WTC11 (cell line): Measurements from ENCODE around the gene GPATCH2L. TPM values are rescaled to one million over a fixed set of nuclear protein-coding genes. Genes with fewer than 3 reads are reported as not detected.

Source experiments
- ATAC-seq: fragments of 200-7000 bp; cut with Tn5 transposase; 2 replicates; pipeline ENCODE4 v1.10.0; 2021; ENCODE audit warnings: mild to moderate bottlenecking, moderate library complexity
- CTCF ChIA-PET: fragments of 300-600 bp; sonication (Branson Sonifier 250); formaldehyde crosslinking; loops from one replicate; lab custom pipeline; 2021; ENCODE audit warnings: antibody characterized with exemption; lab: Charles Lee
- POLR2A ChIA-PET: fragments of 350-600 bp; sonication (Branson Sonifier 250); formaldehyde crosslinking; loops from one replicate; lab custom pipeline; 2021; ENCODE audit warnings: antibody characterized with exemption; lab: Charles Lee
- DNase-seq: peaks from one replicate; pipeline ENCODE4 v3.0.0; 2021; ENCODE audit warnings: low spot score
- H3K27ac Mint-ChIP-seq: 2 replicates; pipeline ENCODE4 v1.8.0; 2021; ENCODE audit warnings: mixed read lengths
- H3K27me3 Mint-ChIP-seq: 2 replicates; pipeline ENCODE4 v1.8.0; 2021; ENCODE audit warnings: low read depth, mild to moderate bottlenecking, moderate library complexity, mixed read lengths
- H3K36me3 Mint-ChIP-seq: 2 replicates; pipeline ENCODE4 v1.8.0; 2021; ENCODE audit warnings: mixed read lengths
- H3K4me1 Mint-ChIP-seq: 2 replicates; pipeline ENCODE4 v1.8.0; 2022; ENCODE audit warnings: mixed read lengths
- H3K4me3 Mint-ChIP-seq: 2 replicates; pipeline ENCODE4 v1.8.0; 2021; ENCODE audit warnings: mild to moderate bottlenecking, moderate library complexity, mixed read lengths
- H3K9me3 Mint-ChIP-seq: 2 replicates; pipeline ENCODE4 v1.8.0; 2021; ENCODE audit warnings: mixed read lengths
- ATF1 ChIP-seq: sonication (generic); formaldehyde crosslinking; IDR thresholded peaks from 2 replicates; pipeline ENCODE4 v1.8.1; 2023; ENCODE audit warnings: mild to moderate bottlenecking, moderate library complexity, missing genetic modification reagents
- CREM ChIP-seq: sonication (generic); formaldehyde crosslinking; IDR thresholded peaks from 2 replicates; pipeline ENCODE4 v1.8.1; 2022; ENCODE audit warnings: mild to moderate bottlenecking, missing genetic modification reagents, moderate library complexity
- CTCF ChIP-seq: fragments of 200-600 bp; IDR thresholded peaks from 2 replicates; pipeline ENCODE4 v1.8.0; 2022; ENCODE audit warnings: antibody characterized with exemption
- ETV6 ChIP-seq: sonication (generic); formaldehyde crosslinking; IDR thresholded peaks from 2 replicates; pipeline ENCODE4 v1.8.1; 2022; ENCODE audit warnings: mild to moderate bottlenecking, missing genetic modification reagents
- FOXJ3 ChIP-seq: sonication (generic); formaldehyde crosslinking; IDR thresholded peaks from 2 replicates; pipeline ENCODE4 v1.9.0; 2021; ENCODE audit warnings: missing genetic modification reagents, mild to moderate bottlenecking, borderline replicate concordance
- GTF2I ChIP-seq: fragments of 250-450 bp; sonication (Bioruptor Pico); conservative IDR thresholded peaks from 2 replicates; pipeline ENCODE4 v1.4.0; 2021; ENCODE audit warnings: mild to moderate bottlenecking
- MLX ChIP-seq: sonication (generic); formaldehyde crosslinking; IDR thresholded peaks from 2 replicates; pipeline ENCODE4 v1.8.1; 2023; ENCODE audit warnings: mild to moderate bottlenecking, missing genetic modification reagents, moderate library complexity
- MXD4 ChIP-seq: fragments of 250-450 bp; sonication (Bioruptor Pico); IDR thresholded peaks from 2 replicates; pipeline ENCODE4 v1.8.0; 2021; ENCODE audit warnings: mild to moderate bottlenecking, moderate library complexity, borderline replicate concordance
- NFYB ChIP-seq: sonication (generic); formaldehyde crosslinking; conservative IDR thresholded peaks from 2 replicates; pipeline ENCODE4 v1.8.0; 2022; ENCODE audit warnings: low read depth, missing genetic modification reagents
- STAT6 ChIP-seq: sonication (generic); formaldehyde crosslinking; conservative IDR thresholded peaks from 2 replicates; pipeline ENCODE4 v1.8.1; 2023; ENCODE audit warnings: mild to moderate bottlenecking, low read depth, missing genetic modification reagents, moderate library complexity
- ZNF121 ChIP-seq: sonication (generic); formaldehyde crosslinking; IDR thresholded peaks from 2 replicates; pipeline ENCODE4 v1.8.0; 2023; ENCODE audit warnings: missing genetic modification reagents
- ZNF263 ChIP-seq: sonication (generic); formaldehyde crosslinking; IDR thresholded peaks from 2 replicates; pipeline ENCODE4 v1.8.1; 2022; ENCODE audit warnings: low read depth, mild to moderate bottlenecking, moderate library complexity, missing genetic modification reagents
- total RNA-seq: library from RNA; stranded (reverse); gene quantifications from 3 replicates; pipeline ENCODE4 v1.2.3, GENCODE V29; 2021
- TF ChIP-seq, protein P1 (sequence below): sonication (generic); formaldehyde crosslinking; IDR thresholded peaks from 2 replicates; pipeline ENCODE4 v1.8.0; 2022; ENCODE audit warnings: mild to moderate bottlenecking, missing genetic modification reagents
- TF ChIP-seq, protein P2 (sequence below): sonication (generic); formaldehyde crosslinking; IDR thresholded peaks from 2 replicates; pipeline ENCODE4 v1.8.0; 2022; ENCODE audit warnings: mild to moderate bottlenecking, missing genetic modification reagents
- TF ChIP-seq, protein P3 (sequence below): fragments of 250-450 bp; sonication (Bioruptor Pico); IDR thresholded peaks from 2 replicates; pipeline ENCODE4 v1.9.0; 2021; ENCODE audit warnings: mild to moderate bottlenecking
- TF ChIP-seq, protein P4 (sequence below): sonication (generic); formaldehyde crosslinking; IDR thresholded peaks from 2 replicates; pipeline ENCODE4 v1.8.1; 2022; ENCODE audit warnings: missing genetic modification reagents, borderline replicate concordance
- TF ChIP-seq, protein P5 (sequence below): sonication (generic); formaldehyde crosslinking; IDR thresholded peaks from 2 replicates; pipeline ENCODE4 v1.8.0; 2022; ENCODE audit warnings: missing genetic modification reagents

The GPATCH2L gene
- total RNA-seq, 1 experiment from 2014 or later, result 67.2 TPM

GRCh38 chr14:76143642-76144041 is 8.1 kb upstream of the GPATCH2L start (continued):
- TF ChIP-seq MXD4 (no peak), CREM (CRISPR knock-in tag) (no peak), ETV6 (no peak)

DNA sequence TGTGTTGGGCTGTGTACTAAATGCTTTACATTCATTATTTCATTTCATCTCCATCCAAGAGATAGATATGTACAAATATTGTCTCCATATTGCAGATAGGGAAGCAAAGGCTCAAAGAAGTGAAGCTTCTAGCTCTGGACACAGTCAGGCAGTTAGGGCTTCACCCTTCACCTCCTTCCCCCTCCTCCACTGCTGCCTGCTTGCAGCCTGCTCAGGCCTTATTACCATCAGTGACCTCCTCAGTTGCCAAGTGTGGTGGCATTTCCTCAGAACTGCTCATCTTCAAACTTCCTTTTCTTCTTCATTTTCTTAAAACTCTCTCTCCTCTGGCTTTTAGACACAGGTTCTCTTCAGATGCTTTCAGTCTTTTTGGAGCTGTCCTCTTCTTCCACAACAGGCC is 4.7 kb upstream of the GPATCH2L start:
- TF ChIP-seq FOXJ3 (no peak), ZNF121 (CRISPR knock-in tag) (no peak), GTF2I (CRISPR knock-in tag) (no peak), ZNF263 (CRISPR knock-in tag) (no peak), ETV6 (no peak), MLX (no peak), STAT6 (CRISPR knock-in tag) (no peak), CTCF (no peak), NFYB (CRISPR knock-in tag) (no peak), ATF1 (no peak)
- TF ChIP-seq, protein P1, sequence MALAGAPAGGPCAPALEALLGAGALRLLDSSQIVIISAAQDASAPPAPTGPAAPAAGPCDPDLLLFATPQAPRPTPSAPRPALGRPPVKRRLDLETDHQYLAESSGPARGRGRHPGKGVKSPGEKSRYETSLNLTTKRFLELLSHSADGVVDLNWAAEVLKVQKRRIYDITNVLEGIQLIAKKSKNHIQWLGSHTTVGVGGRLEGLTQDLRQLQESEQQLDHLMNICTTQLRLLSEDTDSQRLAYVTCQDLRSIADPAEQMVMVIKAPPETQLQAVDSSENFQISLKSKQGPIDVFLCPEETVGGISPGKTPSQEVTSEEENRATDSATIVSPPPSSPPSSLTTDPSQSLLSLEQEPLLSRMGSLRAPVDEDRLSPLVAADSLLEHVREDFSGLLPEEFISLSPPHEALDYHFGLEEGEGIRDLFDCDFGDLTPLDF (CRISPR knock-in tag), result no peak
- TF ChIP-seq, protein P2, sequence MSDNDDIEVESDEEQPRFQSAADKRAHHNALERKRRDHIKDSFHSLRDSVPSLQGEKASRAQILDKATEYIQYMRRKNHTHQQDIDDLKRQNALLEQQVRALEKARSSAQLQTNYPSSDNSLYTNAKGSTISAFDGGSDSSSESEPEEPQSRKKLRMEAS (CRISPR knock-in tag), result no peak
- TF ChIP-seq, protein P3, sequence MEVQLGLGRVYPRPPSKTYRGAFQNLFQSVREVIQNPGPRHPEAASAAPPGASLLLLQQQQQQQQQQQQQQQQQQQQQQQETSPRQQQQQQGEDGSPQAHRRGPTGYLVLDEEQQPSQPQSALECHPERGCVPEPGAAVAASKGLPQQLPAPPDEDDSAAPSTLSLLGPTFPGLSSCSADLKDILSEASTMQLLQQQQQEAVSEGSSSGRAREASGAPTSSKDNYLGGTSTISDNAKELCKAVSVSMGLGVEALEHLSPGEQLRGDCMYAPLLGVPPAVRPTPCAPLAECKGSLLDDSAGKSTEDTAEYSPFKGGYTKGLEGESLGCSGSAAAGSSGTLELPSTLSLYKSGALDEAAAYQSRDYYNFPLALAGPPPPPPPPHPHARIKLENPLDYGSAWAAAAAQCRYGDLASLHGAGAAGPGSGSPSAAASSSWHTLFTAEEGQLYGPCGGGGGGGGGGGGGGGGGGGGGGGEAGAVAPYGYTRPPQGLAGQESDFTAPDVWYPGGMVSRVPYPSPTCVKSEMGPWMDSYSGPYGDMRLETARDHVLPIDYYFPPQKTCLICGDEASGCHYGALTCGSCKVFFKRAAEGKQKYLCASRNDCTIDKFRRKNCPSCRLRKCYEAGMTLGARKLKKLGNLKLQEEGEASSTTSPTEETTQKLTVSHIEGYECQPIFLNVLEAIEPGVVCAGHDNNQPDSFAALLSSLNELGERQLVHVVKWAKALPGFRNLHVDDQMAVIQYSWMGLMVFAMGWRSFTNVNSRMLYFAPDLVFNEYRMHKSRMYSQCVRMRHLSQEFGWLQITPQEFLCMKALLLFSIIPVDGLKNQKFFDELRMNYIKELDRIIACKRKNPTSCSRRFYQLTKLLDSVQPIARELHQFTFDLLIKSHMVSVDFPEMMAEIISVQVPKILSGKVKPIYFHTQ (CRISPR knock-in tag), result no peak
- TF ChIP-seq, protein P4, sequence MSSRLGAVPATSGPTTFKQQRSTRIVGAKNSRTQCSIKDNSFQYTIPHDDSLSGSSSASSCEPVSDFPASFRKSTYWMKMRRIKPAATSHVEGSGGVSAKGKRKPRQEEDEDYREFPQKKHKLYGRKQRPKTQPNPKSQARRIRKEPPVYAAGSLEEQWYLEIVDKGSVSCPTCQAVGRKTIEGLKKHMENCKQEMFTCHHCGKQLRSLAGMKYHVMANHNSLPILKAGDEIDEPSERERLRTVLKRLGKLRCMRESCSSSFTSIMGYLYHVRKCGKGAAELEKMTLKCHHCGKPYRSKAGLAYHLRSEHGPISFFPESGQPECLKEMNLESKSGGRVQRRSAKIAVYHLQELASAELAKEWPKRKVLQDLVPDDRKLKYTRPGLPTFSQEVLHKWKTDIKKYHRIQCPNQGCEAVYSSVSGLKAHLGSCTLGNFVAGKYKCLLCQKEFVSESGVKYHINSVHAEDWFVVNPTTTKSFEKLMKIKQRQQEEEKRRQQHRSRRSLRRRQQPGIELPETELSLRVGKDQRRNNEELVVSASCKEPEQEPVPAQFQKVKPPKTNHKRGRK (CRISPR knock-in tag), result no peak
- TF ChIP-seq, protein P5, sequence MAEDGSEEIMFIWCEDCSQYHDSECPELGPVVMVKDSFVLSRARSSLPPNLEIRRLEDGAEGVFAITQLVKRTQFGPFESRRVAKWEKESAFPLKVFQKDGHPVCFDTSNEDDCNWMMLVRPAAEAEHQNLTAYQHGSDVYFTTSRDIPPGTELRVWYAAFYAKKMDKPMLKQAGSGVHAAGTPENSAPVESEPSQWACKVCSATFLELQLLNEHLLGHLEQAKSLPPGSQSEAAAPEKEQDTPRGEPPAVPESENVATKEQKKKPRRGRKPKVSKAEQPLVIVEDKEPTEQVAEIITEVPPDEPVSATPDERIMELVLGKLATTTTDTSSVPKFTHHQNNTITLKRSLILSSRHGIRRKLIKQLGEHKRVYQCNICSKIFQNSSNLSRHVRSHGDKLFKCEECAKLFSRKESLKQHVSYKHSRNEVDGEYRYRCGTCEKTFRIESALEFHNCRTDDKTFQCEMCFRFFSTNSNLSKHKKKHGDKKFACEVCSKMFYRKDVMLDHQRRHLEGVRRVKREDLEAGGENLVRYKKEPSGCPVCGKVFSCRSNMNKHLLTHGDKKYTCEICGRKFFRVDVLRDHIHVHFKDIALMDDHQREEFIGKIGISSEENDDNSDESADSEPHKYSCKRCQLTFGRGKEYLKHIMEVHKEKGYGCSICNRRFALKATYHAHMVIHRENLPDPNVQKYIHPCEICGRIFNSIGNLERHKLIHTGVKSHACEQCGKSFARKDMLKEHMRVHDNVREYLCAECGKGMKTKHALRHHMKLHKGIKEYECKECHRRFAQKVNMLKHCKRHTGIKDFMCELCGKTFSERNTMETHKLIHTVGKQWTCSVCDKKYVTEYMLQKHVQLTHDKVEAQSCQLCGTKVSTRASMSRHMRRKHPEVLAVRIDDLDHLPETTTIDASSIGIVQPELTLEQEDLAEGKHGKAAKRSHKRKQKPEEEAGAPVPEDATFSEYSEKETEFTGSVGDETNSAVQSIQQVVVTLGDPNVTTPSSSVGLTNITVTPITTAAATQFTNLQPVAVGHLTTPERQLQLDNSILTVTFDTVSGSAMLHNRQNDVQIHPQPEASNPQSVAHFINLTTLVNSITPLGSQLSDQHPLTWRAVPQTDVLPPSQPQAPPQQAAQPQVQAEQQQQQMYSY (CRISPR knock-in tag), result no peak
- peaks cover 45% of the 10 kb centered on the region for H3K27me3 Mint-ChIP-seq
- H3K4me1 Mint-ChIP-seq, result peaks cover 4% of the 10 kb centered on the region
- CTCF ChIA-PET, result no interaction called here
- POLR2A ChIA-PET, result no interaction called here
- DNase-seq (no peak), ATAC-seq (no peak)
- H3K36me3 Mint-ChIP-seq, result peaks cover 3% of the 10 kb centered on the region; the same call in 1 of the 2 replicates
- peaks cover 29% of the 10 kb centered on the region for H3K9me3 Mint-ChIP-seq
- no peak overlapping the region for H3K4me3 Mint-ChIP-seq
- no peak overlapping the region for H3K27ac Mint-ChIP-seq
